Natural killer cell treated with Interleukin-12 subunit alpha and Interleukin-12 subunit beta and Interleukin-15 and Interleukin-18, amount 100 ng/mL, for 72 hours (primary cell): ENCODE measurements around the gene GPR158. TPM values are rescaled to one million over a fixed set of nuclear protein-coding genes. Genes with fewer than 3 reads are reported as not detected.

Experiments
- ATAC-seq, 2 donors: fragments of 150-1000 bp; cut with Tn5 transposase in 1 of 2; sonication (Bioruptor Pico), chemical (Tn5 transposase) in 1 of 2; 2 replicates each; pipeline ENCODE4 v1.10.0; 2021
- DNase-seq: peaks from one replicate; pipeline ENCODE4 v3.0.0; 2022; ENCODE audit warnings: low spot score
- H3K27ac Mint-ChIP-seq, 2 donors: 1 replicate in 1 of 2; 2 replicates in 1 of 2; pipeline ENCODE4 v1.8.0; 2022; ENCODE audit warnings: mixed read lengths in 2 of 2, mild to moderate bottlenecking in 1 of 2, moderate library complexity in 1 of 2
- H3K27me3 Mint-ChIP-seq, 2 donors: 1 replicate in 1 of 2; 2 replicates in 1 of 2; pipeline ENCODE4 v1.8.0; 2022; ENCODE audit warnings: mixed read lengths in 2 of 2
- H3K36me3 Mint-ChIP-seq: one replicate; pipeline ENCODE4 v1.8.0; 2022; ENCODE audit warnings: mixed read lengths
- H3K4me1 Mint-ChIP-seq, 2 donors: 1 replicate in 1 of 2; 2 replicates in 1 of 2; pipeline ENCODE4 v1.8.0; 2022; ENCODE audit warnings: low read depth in 2 of 2, mixed read lengths in 2 of 2, mild to moderate bottlenecking in 1 of 2
- H3K4me3 Mint-ChIP-seq: one replicate; pipeline ENCODE4 v1.8.0; 2022; ENCODE audit warnings: mixed read lengths
- H3K9me3 Mint-ChIP-seq: 2 replicates; pipeline ENCODE4 v1.8.0; 2022; ENCODE audit warnings: mixed read lengths
- total RNA-seq, 2 donors: library from RNA; stranded (reverse); gene quantifications; one replicate each; pipeline ENCODE4 v1.2.3, GENCODE V29; 2022

Gene GPR158
- total RNA-seq, 2 donors from 2014 or later: not detected

GRCh38 chr10:25600651-25601050, 425.9 kb downstream of the GPR158 start:
- H3K4me1 Mint-ChIP-seq: no peaks in the 10 kb centered on the region
- no peak overlapping the region for H3K27ac Mint-ChIP-seq
- DNase-seq (no peak), ATAC-seq (no peak)
- H3K27me3 Mint-ChIP-seq: no peaks in the 10 kb centered on the region
- no peak overlapping the region for H3K4me3 Mint-ChIP-seq
- peaks cover 14% of the 10 kb centered on the region for H3K9me3 Mint-ChIP-seq
- H3K36me3 Mint-ChIP-seq: no peaks in the 10 kb centered on the region

- no peaks in the 10 kb centered on the region for H3K9me3 Mint-ChIP-seq
- H3K4me3 Mint-ChIP-seq: no peak overlapping the region
- H3K27ac Mint-ChIP-seq: no peak overlapping the region
- H3K36me3 Mint-ChIP-seq: no peaks in the 10 kb centered on the region
- no peak for DNase-seq
- ATAC-seq: no peak
- no peaks in the 10 kb centered on the region for H3K4me1 Mint-ChIP-seq
- H3K27me3 Mint-ChIP-seq: no peaks in the 10 kb centered on the region
Observed at GRCh38 chr10:25604591-25604990, 429.8 kb downstream of the GPR158 start.

GRCh38 chr10:25614652-25615051, 439.9 kb downstream of the GPR158 start:
- H3K27me3 Mint-ChIP-seq: no peaks in the 10 kb centered on the region
- H3K36me3 Mint-ChIP-seq: no peaks in the 10 kb centered on the region
- no peak overlapping the region for H3K4me3 Mint-ChIP-seq
- H3K9me3 Mint-ChIP-seq: peaks cover 22% of the 10 kb centered on the region
- no peak overlapping the region for H3K27ac Mint-ChIP-seq
- ATAC-seq (no peak), DNase-seq (no peak)
- no peaks in the 10 kb centered on the region for H3K4me1 Mint-ChIP-seq

- Mint-ChIP-seq H3K27me3 (no peaks in the 10 kb centered on the region), H3K27ac (no peak overlapping the region), H3K9me3 (peaks cover 26% of the 10 kb centered on the region), H3K36me3 (no peaks in the 10 kb centered on the region), H3K4me1 (no peaks in the 10 kb centered on the region), H3K4me3 (no peak overlapping the region)
- DNase-seq: no peak
- ATAC-seq: peak in 1 of 2 donors; percentile 27
Observed at GRCh38 chr10:25615926-25616325, 441.1 kb downstream of the GPR158 start.

- Mint-ChIP-seq H3K27me3 (no peaks in the 10 kb centered on the region), H3K27ac (no peak overlapping the region), H3K4me3 (no peak overlapping the region), H3K4me1 (no peaks in the 10 kb centered on the region), H3K9me3 (peaks cover 21% of the 10 kb centered on the region), H3K36me3 (no peaks in the 10 kb centered on the region)
- ATAC-seq (no peak), DNase-seq (no peak)
Observed at GRCh38 chr10:25616903-25617592, 442.2 kb downstream of the GPR158 start.

GRCh38 chr10:25627606-25628005, 452.8 kb downstream of the GPR158 start:
- no peak for ATAC-seq
- Mint-ChIP-seq H3K27ac (no peak overlapping the region), H3K36me3 (no peaks in the 10 kb centered on the region), H3K9me3 (peaks cover 11% of the 10 kb centered on the region), H3K4me1 (no peaks in the 10 kb centered on the region), H3K4me3 (no peak overlapping the region), H3K27me3 (no peaks in the 10 kb centered on the region)
- DNase-seq: no peak

- H3K27me3 Mint-ChIP-seq: no peaks in the 10 kb centered on the region
- H3K36me3 Mint-ChIP-seq: no peaks in the 10 kb centered on the region
- peaks cover 8% of the 10 kb centered on the region for H3K9me3 Mint-ChIP-seq
- no peaks in the 10 kb centered on the region for H3K4me1 Mint-ChIP-seq
- no peak for DNase-seq
- no peak overlapping the region for H3K27ac Mint-ChIP-seq
- no peak for ATAC-seq
- no peak overlapping the region for H3K4me3 Mint-ChIP-seq
Observed at GRCh38 chr10:25629333-25629732, 454.5 kb downstream of the GPR158 start.

GRCh38 chr10:25631471-25631870, 456.7 kb downstream of the GPR158 start:
- Mint-ChIP-seq H3K4me1 (no peaks in the 10 kb centered on the region), H3K4me3 (no peak overlapping the region), H3K9me3 (peaks cover 8% of the 10 kb centered on the region), H3K36me3 (no peaks in the 10 kb centered on the region), H3K27ac (no peak overlapping the region), H3K27me3 (no peaks in the 10 kb centered on the region)
- no peak for ATAC-seq
- no peak for DNase-seq

GRCh38 chr10:25632802-25633201, 458.0 kb downstream of the GPR158 start:
- H3K4me1 Mint-ChIP-seq: no peaks in the 10 kb centered on the region
- ATAC-seq (no peak), DNase-seq (no peak)
- peaks cover 8% of the 10 kb centered on the region for H3K9me3 Mint-ChIP-seq
- no peak overlapping the region for H3K27ac Mint-ChIP-seq
- no peaks in the 10 kb centered on the region for H3K36me3 Mint-ChIP-seq
- no peaks in the 10 kb centered on the region for H3K27me3 Mint-ChIP-seq
- no peak overlapping the region for H3K4me3 Mint-ChIP-seq

- no peak overlapping the region for H3K27ac Mint-ChIP-seq
- H3K4me1 Mint-ChIP-seq: no peaks in the 10 kb centered on the region
- H3K4me3 Mint-ChIP-seq: no peak overlapping the region
- peaks cover 8% of the 10 kb centered on the region for H3K9me3 Mint-ChIP-seq
- H3K36me3 Mint-ChIP-seq: no peaks in the 10 kb centered on the region
- H3K27me3 Mint-ChIP-seq: no peaks in the 10 kb centered on the region
- ATAC-seq: no peak
- no peak for DNase-seq
Observed at GRCh38 chr10:25633542-25633941, 458.7 kb downstream of the GPR158 start.

GRCh38 chr10:25639646-25640045, 464.8 kb downstream of the GPR158 start:
- no peaks in the 10 kb centered on the region for H3K4me1 Mint-ChIP-seq
- H3K9me3 Mint-ChIP-seq: no peaks in the 10 kb centered on the region
- ATAC-seq (no peak), DNase-seq (no peak)
- H3K4me3 Mint-ChIP-seq: no peak overlapping the region
- H3K27ac Mint-ChIP-seq: no peak overlapping the region
- no peaks in the 10 kb centered on the region for H3K27me3 Mint-ChIP-seq
- no peaks in the 10 kb centered on the region for H3K36me3 Mint-ChIP-seq

- peaks cover 3% of the 10 kb centered on the region for H3K9me3 Mint-ChIP-seq
- no peaks in the 10 kb centered on the region for H3K36me3 Mint-ChIP-seq
- no peak for DNase-seq
- no peak for ATAC-seq
- no peak overlapping the region for H3K27ac Mint-ChIP-seq
- no peak overlapping the region for H3K4me3 Mint-ChIP-seq
- H3K4me1 Mint-ChIP-seq: no peaks in the 10 kb centered on the region
- no peaks in the 10 kb centered on the region for H3K27me3 Mint-ChIP-seq
Observed at GRCh38 chr10:25641595-25641994, 466.8 kb downstream of the GPR158 start.

GRCh38 chr10:25642721-25643120, 467.9 kb downstream of the GPR158 start:
- ATAC-seq (no peak), DNase-seq (no peak)
- H3K36me3 Mint-ChIP-seq: no peaks in the 10 kb centered on the region
- H3K27me3 Mint-ChIP-seq: no peaks in the 10 kb centered on the region
- H3K4me3 Mint-ChIP-seq: no peak overlapping the region
- no peak overlapping the region for H3K27ac Mint-ChIP-seq
- H3K4me1 Mint-ChIP-seq: no peaks in the 10 kb centered on the region
- H3K9me3 Mint-ChIP-seq: peaks cover 3% of the 10 kb centered on the region

- DNase-seq (no peak), ATAC-seq (no peak)
- Mint-ChIP-seq H3K4me1 (no peaks in the 10 kb centered on the region), H3K4me3 (no peak overlapping the region), H3K27me3 (no peaks in the 10 kb centered on the region), H3K27ac (no peak overlapping the region), H3K36me3 (no peaks in the 10 kb centered on the region), H3K9me3 (peaks cover 3% of the 10 kb centered on the region)
Observed at GRCh38 chr10:25646371-25646770, 471.6 kb downstream of the GPR158 start.

GRCh38 chr10:25651534-25651933, 476.7 kb downstream of the GPR158 start:
- H3K27me3 Mint-ChIP-seq: no peaks in the 10 kb centered on the region
- DNase-seq (no peak), ATAC-seq (no peak)
- H3K9me3 Mint-ChIP-seq: peaks cover 6% of the 10 kb centered on the region
- no peaks in the 10 kb centered on the region for H3K36me3 Mint-ChIP-seq
- H3K4me3 Mint-ChIP-seq: no peak overlapping the region
- no peaks in the 10 kb centered on the region for H3K4me1 Mint-ChIP-seq
- no peak overlapping the region for H3K27ac Mint-ChIP-seq
